H1 (cell line): ENCODE measurements around the gene AP2B1. TPM values are rescaled to one million over a fixed set of nuclear protein-coding genes. Genes with fewer than 3 reads are reported as not detected.

Experiments
- BACH1 ChIP-seq: IDR thresholded peaks from 2 replicates; pipeline ENCODE4 v1.6.1; 2012; ENCODE audit warnings: low read length, improper control_type of control experiment
- BRCA1 ChIP-seq: IDR thresholded peaks from 2 replicates; pipeline ENCODE4 v1.6.1; 2012; ENCODE audit warnings: low read depth, low read length, improper control_type of control experiment
- JUN ChIP-seq: IDR thresholded peaks from 2 replicates; pipeline ENCODE4 v1.6.1; 2011; ENCODE audit warnings: low read depth, mild to moderate bottlenecking, improper control_type of control experiment, low read length
- JUND ChIP-seq: IDR thresholded peaks from 2 replicates; pipeline ENCODE4 v1.6.1; 2011; ENCODE audit warnings: mild to moderate bottlenecking, improper control_type of control experiment, low read length
- SAP30 ChIP-seq: fragments of 300-600 bp; sonication (generic); IDR thresholded peaks from 2 replicates; pipeline ENCODE4 v1.7.1; 2012; ENCODE audit warnings: low read length, moderate library complexity, mild to moderate bottlenecking, inconsistent platforms; ENCODE audit not compliant: insufficient read depth, insufficient replicate concordance
- TBP ChIP-seq: IDR thresholded peaks from 2 replicates; pipeline ENCODE4 v1.6.1; 2011; ENCODE audit warnings: low read depth, low read length, improper control_type of control experiment
- TCF12 ChIP-seq: IDR thresholded peaks from 2 replicates; pipeline ENCODE4 v1.6.1; 2011; ENCODE audit warnings: low read depth, mild to moderate bottlenecking, low read length
- polyA plus RNA-seq, 7 experiments: library from polyadenylated mRNA; depleted of rRNA in 3 of 7; stranded (reverse) in 5 of 7; unstranded in 2 of 7; fragments of >200 nt in 5 of 7; fragments of 200-250 nt in 2 of 7; gene quantifications; 1 replicate in 5 of 7; 2 replicates in 1 of 7; 4 replicates in 1 of 7; pipeline versions ENCODE4 v1.2.1 to v1.2.3, GENCODE V29; 2011 to 2013; ENCODE audit warnings: missing spikeins in 2 of 7, mixed read lengths in 2 of 7
- total RNA-seq: library from RNA; stranded (reverse); fragmentation: NEBNext Ultra II Directional; extraction: Animal tissue kit (Norgen Biotek cat#: 25700); gene quantifications from 2 replicates; pipeline ENCODE4 v1.2.1, GENCODE V29; 2021

The AP2B1 gene
- total and polyA plus RNA-seq, 2 of the 8 experiments (the other 6 are each of a cell fraction or from before 2014, with no cell fraction given): 95.5 to 199 TPM

DNA sequence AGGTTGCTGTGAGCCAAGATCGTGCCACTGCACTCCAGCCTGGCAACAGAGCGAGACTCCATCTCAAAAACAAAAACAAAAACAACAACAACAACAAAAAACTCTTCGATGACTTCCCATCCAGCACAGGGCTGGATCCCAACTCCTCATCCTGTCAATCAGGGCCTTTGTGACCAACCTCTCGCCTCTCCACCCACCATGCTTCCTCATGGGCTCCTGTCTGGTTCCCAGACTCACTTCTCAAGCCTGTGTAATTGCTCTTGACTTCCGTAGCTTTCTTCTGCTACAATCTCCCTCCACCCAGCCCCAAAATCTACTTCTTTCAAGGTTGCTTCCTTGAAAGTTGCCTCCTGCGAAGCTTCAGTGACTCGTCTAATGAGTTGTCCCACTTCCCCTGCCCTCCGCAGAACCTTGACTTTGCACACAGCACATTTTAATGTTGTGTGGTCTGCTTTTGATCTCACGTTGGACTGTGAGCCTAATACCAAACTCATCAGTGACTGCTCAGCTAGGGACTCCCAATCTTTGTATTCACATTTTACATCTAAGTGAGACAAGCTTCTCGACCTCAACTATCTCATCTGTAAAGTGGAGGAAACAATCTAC is 143.4 kb downstream of the AP2B1 start (continued):
- TF ChIP-seq TCF12 (no peak), BRCA1 (no peak), JUND (no peak), TBP (no peak), JUN (no peak), BACH1 (no peak), SAP30 (no peak)
